Activated gamma-delta T cell (primary cell): ENCODE results near the gene CR2.
"Not testable (repeated sequence)": the region's sequence is repeated elsewhere in the genome, so short reads cannot be mapped to it uniquely, and the experiment has no call there.

ENCODE experiments used
- DNase-seq: peaks from one replicate; lab custom pipeline; 2025; lab: John Stamatoyannopoulos, UW

CR2 gene

GRCh38 chr1:207444514-207445217 lies 9.5 kb upstream of the CR2 start:
- no peak for DNase-seq

DNA sequence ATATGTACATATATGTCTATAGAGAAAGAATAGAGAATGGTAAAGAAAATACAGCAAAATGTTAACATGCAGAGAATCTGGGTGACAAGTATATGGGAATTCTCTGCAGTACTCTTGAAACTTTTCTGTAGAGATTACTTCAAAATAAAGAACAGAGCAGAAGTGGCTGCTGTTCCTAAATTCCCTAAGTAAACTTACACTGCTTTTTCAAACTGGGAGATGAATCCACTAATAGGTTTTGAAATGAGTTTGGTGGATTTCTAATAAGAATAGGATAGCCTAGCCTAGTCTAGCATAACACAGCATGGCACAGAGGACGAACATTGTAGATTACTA lies 450 bp upstream of the CR2 start:
- no peak for DNase-seq

- DNase-seq, result no peak
Observed at GRCh38 chr1:207455183-207455754, 1.1 kb downstream of the CR2 start.

GRCh38 chr1:207458414-207458813 lies 4.3 kb downstream of the CR2 start:
- DNase-seq, result no peak

- DNase-seq, result no peak
Observed at GRCh38 chr1:207459008-207459407, 4.9 kb downstream of the CR2 start.

GRCh38 chr1:207461649-207462048 lies 7.5 kb downstream of the CR2 start:
- no peak for DNase-seq

GRCh38 chr1:207462535-207462934 lies 8.4 kb downstream of the CR2 start:
- no peak for DNase-seq

- no peak for DNase-seq
Observed at GRCh38 chr1:207463021-207463420, 8.9 kb downstream of the CR2 start.

GRCh38 chr1:207463571-207463970 lies 9.4 kb downstream of the CR2 start:
- no peak for DNase-seq

- no peak for DNase-seq
Observed at GRCh38 chr1:207470927-207471326, 16.8 kb downstream of the CR2 start.

GRCh38 chr1:207474210-207474609 lies 20.1 kb downstream of the CR2 start:
- no peak for DNase-seq

DNA sequence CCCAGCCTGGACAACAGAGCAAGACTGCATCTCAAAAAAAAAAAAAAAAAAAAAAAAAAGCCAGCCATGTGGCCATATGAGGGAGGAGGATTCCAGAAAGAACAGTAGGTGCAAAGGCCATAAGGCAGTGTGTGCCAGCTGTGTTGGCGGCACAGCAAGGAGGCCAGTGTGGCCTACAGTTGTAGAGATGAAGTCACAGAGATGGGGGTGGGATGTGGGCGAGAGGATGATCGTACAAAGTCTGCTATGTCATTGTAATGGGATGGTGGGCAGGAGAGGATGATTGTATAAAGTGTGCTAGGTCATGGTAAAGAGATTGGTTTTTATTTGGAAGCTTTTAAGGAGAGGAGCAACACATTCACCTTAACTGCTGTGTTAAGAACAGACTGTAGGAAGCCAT lies 32.1 kb downstream of the CR2 start:
- DNase-seq, result no peak

DNA sequence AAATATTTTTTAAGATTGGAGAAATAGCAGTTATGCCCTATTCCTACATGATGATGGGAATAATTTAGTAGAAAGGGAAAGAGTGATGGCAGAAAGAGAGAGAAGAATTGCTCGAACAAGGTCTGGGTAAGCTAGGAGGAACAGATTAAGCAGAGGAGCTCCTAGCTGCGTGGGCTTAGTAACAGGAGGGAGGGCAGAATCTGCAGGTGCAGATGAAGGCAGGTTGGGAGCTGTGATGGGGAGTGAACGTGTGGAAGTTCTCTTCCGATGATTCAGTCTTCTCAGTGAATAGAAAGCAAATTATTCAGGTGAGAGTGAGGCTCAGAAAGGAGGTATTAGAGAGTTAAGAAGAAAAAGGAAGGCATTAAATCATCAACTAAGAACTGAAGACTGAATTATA lies 33.5 kb downstream of the CR2 start:
- no peak for DNase-seq

DNA sequence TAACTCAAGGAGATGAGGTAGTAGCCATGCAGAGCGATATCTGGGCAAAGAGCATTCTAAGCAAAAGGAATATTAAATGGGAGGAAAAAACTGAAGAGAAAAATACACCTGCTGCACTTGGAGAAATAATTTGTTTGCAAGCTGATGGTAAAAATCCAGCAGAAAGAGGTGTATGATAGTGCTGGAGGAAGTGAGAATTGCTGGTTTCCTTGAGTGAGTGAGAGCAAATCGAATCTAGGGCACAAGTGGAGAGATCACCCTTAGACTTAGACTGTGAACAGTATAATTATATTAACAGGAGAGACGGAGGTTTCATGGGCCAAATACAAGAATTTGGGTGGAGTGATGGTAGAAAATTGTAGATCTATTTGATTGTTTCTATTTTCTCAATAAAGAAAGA lies 39.1 kb downstream of the CR2 start:
- DNase-seq, result no peak

DNA sequence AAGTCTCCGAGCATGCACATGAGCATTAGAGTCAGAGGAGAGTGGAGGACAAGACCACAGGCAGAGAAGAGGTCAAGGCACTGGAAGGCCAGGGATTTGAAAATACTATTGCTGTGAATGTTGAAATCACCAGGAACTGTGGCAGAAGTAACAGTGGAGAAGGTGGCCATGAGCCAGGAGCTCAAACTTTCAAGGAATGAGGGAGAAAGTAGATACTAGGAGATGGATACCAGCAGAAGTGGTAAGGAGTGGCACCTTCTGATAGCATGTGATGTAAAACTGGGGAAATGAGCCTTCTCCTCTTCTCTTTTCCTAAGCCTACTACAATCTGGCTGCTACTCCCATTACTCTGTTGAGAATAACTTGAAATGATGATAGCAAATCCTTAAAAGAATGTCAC lies 40.0 kb downstream of the CR2 start:
- DNase-seq, result no peak

GRCh38 chr1:207495281-207495680 lies 41.2 kb downstream of the CR2 start:
- DNase-seq, result not testable (repeated sequence)

DNA sequence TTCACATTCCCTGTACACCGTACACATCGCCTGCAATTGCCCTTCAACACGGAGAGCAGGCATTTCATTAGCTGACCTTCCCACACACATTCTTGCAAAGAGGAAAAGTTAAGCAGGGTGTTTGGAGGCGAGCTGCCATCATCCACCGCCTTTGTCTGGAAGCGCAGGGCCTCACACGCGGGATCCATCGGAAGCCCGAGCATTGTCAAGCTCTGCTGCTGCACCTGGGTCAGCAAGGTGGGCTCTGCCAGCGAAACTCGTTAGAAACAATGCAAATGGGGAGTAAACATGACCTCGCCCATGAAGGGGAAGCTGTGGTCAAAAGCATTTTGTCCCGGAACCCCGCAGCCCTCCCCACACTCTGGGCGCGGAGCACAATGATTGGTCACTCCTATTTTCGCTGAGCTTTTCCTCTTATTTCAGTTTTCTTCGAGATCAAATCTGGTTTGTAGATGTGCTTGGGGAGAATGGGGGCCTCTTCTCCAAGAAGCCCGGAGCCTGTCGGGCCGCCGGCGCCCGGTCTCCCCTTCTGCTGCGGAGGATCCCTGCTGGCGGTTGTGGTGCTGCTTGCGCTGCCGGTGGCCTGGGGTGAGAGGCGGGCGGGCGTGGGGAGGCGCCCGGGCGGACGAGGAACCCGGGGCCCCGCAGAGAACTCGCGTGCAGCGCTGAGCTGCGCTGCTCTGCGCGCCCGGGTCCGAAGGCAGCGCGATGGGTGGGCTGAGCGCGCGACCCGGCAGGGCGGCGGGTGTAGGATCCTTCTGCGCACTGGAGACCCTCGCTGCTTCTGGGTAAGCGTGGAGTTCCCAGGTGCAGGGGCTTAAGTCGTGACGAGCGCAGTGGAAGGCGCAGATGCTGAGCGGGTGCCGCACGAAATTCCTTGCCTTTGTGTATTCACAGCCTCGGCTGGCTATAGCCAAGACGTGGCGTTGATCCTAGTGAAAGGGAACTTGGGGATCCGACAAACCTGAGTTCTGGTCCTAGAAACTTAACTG lies 42.0 kb downstream of the CR2 start, which contains the start of gene CR1:
Gene CR1, plus strand, starts transcription at position 357 of the 992 bp plus-strand sequence. Its CDS starts 111 bp downstream, at position 468.
- DNase-seq, result no peak

DNA sequence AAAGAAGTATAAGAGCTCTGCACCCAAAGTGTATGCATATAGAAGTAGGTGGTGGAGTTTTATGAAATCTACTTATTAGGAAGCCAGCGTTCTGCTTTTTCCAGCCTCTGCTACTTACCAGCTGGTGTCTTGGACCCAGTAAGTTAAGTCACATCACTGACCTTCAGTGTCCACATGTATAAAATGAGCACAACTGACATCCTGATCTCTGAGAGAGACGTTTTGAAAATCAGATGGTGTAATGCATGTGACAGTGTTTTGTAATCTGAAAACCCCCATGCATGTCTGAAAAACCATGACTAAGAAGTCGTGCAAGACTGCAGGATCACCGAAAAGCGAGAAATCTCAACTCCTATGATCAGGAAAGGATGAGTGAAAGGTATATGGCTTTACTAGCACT lies 43.8 kb downstream of the CR2 start:
- DNase-seq, result no peak

DNA sequence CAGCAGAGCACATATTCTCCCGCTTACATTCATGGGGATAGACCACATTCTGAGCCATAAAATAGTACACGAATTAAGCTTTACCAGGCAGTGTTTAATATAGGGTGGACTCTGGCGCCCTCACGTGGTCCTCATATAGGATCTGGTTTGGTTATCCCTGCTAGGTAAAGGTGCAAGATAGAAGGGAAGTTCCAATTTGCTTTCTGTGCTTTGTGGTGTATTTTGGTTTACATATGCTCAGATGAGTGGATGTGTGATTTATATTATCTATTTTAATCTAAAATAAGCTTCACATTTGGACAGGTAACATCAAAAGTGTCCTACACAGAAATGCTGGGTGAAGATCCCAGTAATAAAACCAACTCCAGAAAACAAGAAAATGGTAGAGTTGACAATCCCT lies 45.4 kb downstream of the CR2 start:
- DNase-seq, result no peak

DNA sequence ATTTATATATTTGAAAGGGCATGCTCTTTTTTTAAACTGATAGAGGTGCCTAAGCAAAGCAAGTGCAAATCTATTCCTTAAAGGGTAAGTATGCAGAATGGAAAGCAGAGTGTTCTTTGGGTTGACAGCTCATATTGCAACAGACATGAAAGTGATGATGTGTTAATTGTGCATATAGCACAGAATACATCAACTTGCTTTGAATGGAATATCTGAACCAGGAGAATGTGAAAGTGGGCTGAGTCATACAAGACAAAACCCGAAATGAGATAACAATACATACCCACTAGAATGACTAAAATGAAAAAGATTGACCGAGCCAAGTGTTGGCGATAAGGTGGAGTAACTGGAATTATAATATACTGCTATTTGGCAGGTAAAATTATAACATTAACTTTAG lies 46.2 kb downstream of the CR2 start:
- no peak for DNase-seq

- no peak for DNase-seq
Observed at GRCh38 chr1:207501071-207501470, 46.9 kb downstream of the CR2 start.

- no peak for DNase-seq
Observed at GRCh38 chr1:207502726-207503125, 48.6 kb downstream of the CR2 start.

DNA sequence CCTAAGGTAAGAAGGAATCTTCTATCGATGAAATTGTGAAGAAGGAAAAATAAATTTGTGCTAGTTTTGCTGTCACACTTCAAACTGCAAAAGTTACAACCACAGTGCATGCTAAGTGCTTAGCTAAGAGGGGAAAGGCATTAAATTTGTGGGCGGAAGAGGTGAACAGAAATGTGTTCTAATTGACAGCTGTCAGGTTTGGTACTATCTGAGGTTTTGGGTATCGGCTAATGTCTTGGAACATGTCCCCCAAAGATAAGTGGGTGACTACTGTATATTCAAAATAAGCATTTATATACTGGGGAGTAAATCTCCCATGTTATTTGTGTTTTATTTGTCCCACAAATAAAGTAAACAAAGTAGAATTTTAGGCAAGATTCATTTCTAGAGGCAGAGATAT lies 49.8 kb downstream of the CR2 start:
- DNase-seq, result no peak
